Activated gamma-delta T cell (primary cell): ENCODE data around the gene HLA-B.
A peak's percentile ranks its signal among the peaks of the same experiment; 100 is the strongest.

Experiments used
- DNase-seq: peaks from one replicate; lab custom pipeline; 2025; lab: John Stamatoyannopoulos, UW

The HLA-B gene

GRCh38 chr6:31352683-31353383, 4.1 kb downstream of the HLA-B start:
- DNase-seq, result no peak

- DNase-seq, result no peak
Measured at GRCh38 chr6:31352310-31352682, 4.7 kb downstream of the HLA-B start.

GRCh38 chr6:31351401-31352309, 5.3 kb downstream of the HLA-B start:
- DNase-seq, result no peak

GRCh38 chr6:31351033-31351380, 6.0 kb downstream of the HLA-B start:
- DNase-seq, result no peak

GRCh38 chr6:31350196-31351032, 6.6 kb downstream of the HLA-B start:
- no peak for DNase-seq

- DNase-seq, result no peak
Measured at GRCh38 chr6:31349301-31349700, 7.7 kb downstream of the HLA-B start.

GRCh38 chr6:31345026-31345730, 11.8 kb downstream of the HLA-B start:
- no peak for DNase-seq

- no peak for DNase-seq
Measured at GRCh38 chr6:31340228-31340627, 16.8 kb downstream of the HLA-B start.

- no peak for DNase-seq
Measured at GRCh38 chr6:31339210-31339609, 17.8 kb downstream of the HLA-B start.

- DNase-seq, result no peak
Measured at GRCh38 chr6:31336896-31337496, 20.0 kb downstream of the HLA-B start.

- DNase-seq, result no peak
Measured at GRCh38 chr6:31332637-31333602, 24.1 kb downstream of the HLA-B start.

GRCh38 chr6:31328355-31328960, 28.5 kb downstream of the HLA-B start:
- DNase-seq, result no peak

- DNase-seq, result no peak
Measured at GRCh38 chr6:31321820-31322219, 35.2 kb downstream of the HLA-B start.

- no peak for DNase-seq
Measured at GRCh38 chr6:31321005-31321707, 35.8 kb downstream of the HLA-B start.

- DNase-seq, result no peak
Measured at GRCh38 chr6:31317036-31317435, 39.9 kb downstream of the HLA-B start.

GRCh38 chr6:31309641-31310040, 47.3 kb downstream of the HLA-B start:
- DNase-seq, result no peak

GRCh38 chr6:31308845-31309175, 48.2 kb downstream of the HLA-B start:
- no peak for DNase-seq

GRCh38 chr6:31308050-31308844, 48.7 kb downstream of the HLA-B start:
- DNase-seq, result peak; percentile 28
